GM18507 (cell line): ENCODE results near the gene PTPRM.
"Not testable (repeated sequence)": the region's sequence is repeated elsewhere in the genome, so short reads cannot be mapped to it uniquely, and the experiment has no call there.

Experiments
- DNase-seq: peaks from one replicate; pipeline ENCODE4 v3.0.0; 2011; ENCODE audit warnings: low read depth; ENCODE audit not compliant: insufficient read length; ENCODE audit errors: extremely low spot score
- FAIRE-seq: peaks from 2 replicates; lab custom pipeline; 2011; peaks lifted over from hg19 to GRCh38; lab: Jason Lieb, UNC

The PTPRM gene

DNA sequence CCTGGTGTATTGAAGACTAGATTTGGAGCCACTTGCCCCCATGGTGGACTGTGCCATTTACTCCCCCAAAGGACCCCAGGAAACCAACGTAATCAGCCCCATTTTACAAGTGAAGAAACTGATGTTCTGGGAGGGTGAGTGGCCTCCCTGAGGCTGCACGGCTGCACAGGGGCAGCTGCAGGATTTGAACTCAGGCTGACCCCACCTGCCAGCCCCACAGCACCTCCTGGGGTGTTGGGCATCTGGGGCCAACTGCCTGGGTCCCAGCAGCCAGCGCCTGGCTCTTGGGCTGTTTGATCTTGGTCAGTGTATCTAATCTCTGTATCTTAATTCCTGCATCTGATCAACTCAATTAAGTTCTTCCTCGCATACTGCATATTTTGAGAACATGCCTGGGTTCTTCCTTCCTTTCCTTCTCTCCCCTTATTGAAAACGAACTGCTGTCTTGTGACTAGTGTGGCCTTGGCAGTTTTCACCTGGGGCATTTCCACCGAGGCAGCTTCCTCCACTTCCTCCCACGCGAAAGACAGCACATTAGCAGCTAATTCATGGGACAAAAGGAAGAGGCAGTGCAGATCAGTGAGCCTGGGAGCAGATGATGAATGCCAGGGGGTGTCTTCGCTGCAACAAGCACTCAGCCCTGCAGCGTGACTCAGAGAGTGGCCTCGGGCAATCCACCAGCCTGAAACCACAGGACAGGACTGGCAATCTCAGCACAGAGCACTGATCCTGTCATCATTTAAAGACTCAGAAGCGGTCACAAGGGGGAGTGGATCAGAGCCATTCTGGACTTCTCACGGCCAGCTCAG lies 858.0 kb downstream of the PTPRM start:
- no peak for DNase-seq
- FAIRE-seq: no peak

DNA sequence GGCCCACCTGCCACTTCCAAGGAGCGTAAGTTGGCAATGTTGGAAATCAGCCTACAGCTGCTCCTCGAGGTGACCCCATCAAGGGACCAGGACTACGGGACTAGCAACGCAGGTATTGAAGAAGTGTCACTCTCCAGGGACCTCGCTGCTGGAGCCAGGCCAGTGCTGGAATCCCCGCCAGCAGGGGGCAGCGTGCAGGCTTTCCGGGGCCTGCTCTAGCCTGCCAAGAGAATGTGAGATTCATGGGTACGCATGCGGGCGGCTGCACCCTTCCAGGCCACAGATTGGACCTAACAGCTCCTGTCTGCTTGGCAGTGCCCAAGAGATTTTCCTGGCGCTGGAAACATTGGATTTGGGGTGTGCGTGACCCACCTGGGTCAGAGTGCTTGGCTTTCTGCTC lies 859.3 kb downstream of the PTPRM start:
- no peak for FAIRE-seq

DNA sequence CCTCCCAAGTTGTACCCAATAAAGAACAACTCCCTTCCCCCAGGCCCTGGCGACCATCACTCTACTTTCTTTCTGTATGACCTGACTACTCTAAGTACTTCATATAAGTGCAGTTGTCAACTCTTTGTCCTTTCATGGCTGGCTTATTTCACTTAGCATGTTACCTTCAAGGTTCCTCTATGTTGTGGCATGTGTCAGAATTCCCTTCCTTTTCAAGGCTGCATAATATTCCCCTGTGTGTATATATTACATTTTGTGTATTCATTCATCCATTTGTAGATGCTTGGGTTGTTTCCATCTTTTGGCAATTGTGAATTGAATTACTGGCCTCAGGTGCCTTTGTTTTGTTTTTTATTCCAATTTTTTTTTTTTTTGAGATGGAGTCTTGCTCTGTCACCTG lies 860.2 kb downstream of the PTPRM start:
- FAIRE-seq: no peak
- no peak for DNase-seq

More for the DNA sequence above, 859.3 kb downstream of the PTPRM start:
- no peak for DNase-seq

DNA sequence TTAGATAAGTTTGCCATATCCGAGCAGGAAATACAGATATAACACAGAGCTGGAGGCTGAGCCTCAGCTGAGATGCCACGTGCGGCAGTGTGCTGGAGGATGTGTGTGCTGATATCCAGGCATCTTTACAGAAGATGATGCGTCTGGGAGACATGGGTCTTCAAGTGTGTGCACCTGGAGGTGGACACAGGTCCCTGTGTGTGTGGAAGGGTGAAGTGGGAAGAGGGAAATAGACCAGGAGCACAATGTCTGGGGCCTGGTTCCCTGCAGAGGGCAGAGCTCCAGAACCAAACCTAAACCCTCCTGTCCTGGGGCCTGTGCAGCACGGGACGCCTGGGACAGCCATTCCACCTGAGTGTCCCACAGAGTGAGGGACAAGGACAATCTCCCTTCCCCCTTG lies 861.8 kb downstream of the PTPRM start:
- FAIRE-seq: no peak
- no peak for DNase-seq

DNA sequence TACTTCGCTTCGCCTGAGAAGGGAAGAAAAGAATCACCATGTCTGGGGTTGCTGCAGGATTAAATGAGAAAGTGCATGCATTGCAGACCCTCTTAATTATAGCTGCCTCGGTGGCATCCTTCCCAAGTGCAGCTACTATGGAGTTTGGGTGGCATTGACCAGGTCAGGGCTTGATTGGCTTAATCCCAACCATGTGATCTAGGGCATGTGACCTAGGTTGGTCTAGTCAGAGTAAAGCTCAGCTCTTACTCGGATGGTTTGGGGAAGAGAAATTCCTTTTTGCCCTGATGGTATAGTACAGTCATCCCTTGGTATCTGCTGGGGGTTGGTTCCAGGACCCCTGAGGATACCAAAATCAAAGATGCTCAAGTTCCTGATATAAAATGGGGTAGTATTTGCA lies 863.9 kb downstream of the PTPRM start:
- no peak for FAIRE-seq
- DNase-seq: no peak

DNA sequence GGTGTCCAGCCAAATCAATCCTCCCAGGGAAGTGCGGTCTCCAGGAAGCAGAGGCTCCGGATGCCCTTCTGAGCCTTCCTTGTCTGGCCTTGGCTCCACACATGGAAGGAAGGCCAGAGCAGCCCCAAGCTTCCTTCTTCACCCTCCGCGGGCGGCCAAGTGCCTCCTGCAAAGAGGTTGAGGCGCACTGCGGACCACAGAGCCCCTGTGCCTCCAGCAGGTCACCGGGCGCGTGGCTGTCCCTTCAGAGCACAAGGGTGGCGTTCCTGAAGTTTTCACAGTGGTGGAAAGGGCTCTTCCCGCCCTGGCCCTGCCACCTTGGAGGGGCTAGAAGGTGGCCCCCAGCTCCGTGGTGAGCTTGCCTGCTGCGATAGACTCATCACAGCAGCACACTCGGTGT lies 866.2 kb downstream of the PTPRM start:
- no peak for DNase-seq
- FAIRE-seq: no peak

DNA sequence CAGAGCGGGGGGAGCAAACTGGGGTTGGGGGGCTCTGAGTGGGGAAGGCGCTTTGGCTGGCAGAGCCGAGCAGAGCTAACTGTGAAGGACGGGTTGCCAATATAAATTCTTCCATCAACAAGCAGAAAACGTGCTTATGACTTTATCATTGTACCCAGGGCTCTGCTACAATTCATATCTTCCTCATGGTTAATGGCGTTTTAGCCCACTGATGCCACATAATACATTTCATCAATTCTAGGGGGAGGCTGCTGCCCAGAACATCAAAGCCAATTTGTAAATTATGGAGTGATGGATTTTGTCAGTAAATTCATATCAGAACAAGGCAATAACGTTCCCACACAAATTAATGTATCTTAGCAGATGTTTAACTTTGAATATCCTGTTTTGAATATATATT lies 866.7 kb downstream of the PTPRM start:
- FAIRE-seq (no peak), DNase-seq (no peak)

DNA sequence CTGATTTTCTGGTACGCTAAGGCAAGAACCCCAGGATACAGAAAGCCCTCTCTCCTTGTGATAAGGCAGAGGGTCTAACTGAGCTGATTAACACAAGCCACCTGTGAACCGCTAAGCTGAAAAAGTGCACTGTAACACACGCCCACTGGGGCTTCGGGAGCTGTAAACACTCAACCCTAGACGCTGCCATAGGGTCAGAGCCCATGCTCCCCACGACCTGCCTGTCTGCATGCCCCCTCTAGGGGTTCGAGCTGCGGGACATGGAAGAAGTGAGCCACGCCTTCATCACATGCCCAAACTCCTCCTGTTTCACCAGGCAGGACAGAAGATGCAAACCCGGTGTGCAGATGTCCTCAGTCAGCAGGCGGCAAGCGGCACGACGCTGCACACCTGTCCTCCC lies 868.3 kb downstream of the PTPRM start:
- FAIRE-seq (no peak), DNase-seq (no peak)

DNA sequence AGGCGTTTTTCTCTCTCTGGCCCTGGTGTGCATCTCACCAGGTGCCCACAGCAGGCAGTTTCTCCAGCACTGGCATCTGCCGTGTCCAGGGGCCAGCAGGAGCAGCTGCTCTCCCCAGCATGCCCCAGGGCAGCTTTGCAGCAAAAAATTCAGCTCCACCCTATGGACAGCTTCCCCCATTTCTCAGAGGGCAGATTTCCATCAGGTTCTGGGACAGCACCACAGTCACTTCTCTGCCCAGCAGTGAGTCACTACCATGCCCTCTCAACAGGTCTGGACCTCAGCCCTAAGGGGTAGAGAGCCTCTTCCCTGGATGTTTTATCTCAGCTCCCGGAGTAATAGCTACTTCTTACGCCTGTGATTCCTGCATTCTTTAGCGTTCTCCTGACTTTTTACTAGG lies 871.9 kb downstream of the PTPRM start:
- FAIRE-seq (no peak), DNase-seq (no peak)

DNA sequence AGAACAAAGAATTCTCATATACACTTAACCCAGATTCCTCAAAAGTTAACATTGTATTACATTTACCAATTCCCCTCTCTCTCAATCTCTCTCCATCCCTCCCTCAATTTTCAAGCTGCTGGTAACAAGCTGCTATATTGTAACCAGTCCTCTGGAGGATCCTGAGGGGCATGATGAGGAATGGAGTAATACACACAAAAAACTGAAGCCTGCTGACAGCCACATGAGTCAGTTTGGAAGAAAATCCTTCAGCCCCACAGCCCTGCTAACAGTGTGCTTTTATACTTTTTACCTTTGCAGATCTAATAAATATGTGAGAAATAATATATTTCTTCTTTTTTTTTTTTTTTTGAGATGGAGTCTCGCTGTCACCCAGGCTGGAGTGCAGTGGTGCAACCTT lies 876.4 kb downstream of the PTPRM start:
- FAIRE-seq (no peak), DNase-seq (no peak)

DNA sequence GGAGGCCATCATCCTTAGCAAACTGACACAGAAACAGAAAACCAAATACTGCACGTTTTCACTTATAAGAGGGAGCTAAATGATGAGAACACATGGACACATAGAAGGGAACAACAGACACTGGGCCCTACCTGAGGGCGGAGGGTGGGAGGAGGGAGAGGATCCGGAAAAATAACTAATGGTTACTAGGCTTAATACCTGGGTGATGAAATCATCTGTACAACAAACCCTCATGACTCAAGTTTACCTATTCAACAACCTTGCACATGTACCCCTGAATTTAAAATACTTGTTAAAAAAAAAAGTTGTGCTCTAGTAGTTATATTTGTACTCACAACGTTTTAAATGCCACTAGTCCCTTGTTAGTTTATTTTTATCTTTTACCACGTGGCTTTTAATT lies 879.8 kb downstream of the PTPRM start:
- FAIRE-seq, DNase-seq: not testable (repeated sequence)

DNA sequence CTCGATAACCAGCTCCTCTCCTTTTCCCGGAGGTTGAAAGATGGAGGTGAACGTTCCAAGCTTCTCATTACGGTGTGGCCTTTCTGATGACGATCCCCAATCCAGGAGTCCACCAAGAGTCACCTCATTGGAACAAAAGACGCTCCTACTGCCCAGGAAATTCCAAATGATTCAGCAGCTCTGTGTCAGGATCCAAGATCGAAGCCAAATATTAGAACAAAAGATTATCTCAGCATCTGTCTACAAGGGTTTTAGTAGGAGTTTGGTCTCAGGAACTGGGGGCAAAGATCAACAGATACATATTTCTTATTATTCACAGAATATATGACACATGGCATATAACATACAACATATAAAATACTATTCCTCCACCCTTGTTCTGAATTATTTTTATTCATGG lies 881.0 kb downstream of the PTPRM start:
- no peak for FAIRE-seq
- DNase-seq: no peak

DNA sequence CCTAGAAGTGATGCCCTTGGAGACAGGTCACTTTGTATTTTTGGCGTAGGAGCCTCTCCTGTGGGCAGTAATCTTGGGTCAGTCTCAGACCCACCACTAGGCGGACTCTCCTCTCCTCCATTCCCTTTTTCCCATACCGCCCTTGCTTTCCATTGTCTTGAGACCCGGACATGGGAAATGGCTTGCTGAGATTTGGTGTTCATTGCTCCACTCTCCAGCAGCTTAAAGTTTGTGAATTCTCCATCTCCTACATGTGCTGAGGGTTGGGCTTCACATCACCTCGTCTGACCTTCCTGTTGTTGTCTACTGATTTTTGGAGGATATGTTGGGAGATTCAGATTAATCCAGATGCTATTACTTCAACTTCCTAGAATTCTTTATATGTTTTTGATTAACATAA lies 882.9 kb downstream of the PTPRM start:
- DNase-seq (no peak), FAIRE-seq (no peak)

DNA sequence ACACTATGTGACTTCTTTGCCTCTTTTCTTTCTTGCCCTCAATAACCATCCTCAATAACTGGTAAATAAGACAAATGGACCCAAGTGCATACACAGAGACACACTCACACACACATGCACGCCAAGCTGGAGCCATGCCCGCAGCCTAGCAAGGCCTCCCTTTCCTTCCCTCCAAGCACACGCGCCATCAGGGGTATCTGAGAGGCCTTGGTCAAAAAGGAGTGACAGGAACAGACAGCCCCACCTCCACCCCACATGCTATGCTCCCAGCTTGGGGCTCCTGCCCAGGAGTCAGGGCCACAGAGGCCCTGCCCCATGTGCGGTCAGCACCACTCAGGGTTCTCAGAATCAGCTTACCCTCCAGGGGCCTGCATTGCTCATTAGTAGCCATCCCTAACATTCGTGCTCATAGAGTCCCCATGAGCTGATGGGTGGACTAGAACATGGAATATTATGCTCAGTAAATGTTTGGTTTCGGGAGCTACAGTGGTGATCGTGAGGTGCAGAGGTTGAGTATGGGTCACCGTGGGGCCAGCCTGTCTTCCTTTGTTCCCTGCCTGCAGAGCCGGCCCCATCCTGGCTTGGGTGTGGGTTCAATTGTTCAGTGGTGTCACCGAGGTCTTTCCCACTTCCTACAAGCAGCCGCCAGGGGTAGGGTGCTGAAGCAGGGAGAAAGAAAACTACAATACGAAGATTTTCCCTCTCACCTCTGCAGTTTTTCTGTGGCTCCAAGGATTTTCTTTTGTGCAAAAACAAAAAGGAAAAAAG lies 884.0 kb downstream of the PTPRM start:
- no peak for DNase-seq
- no peak for FAIRE-seq

DNA sequence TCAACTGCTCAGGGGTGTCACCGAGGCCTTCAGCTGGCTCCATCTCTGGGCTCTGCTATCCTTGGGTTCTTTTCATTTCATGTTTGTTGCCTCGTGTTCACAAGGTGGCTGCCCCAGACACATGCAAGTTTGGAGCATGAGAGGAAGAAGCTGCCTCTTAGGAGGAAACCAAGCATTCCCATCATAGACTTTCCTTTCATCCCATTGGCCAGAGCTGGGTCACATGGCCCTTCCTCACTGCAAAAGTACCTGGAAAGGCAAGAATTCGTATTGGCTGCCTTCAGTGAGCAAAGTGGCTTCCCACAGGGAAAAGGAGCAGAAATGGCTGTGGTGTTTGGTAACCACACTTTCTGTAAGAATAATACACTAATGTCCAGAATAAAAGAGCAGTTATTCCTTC lies 886.4 kb downstream of the PTPRM start:
- FAIRE-seq (no peak), DNase-seq (no peak)

DNA sequence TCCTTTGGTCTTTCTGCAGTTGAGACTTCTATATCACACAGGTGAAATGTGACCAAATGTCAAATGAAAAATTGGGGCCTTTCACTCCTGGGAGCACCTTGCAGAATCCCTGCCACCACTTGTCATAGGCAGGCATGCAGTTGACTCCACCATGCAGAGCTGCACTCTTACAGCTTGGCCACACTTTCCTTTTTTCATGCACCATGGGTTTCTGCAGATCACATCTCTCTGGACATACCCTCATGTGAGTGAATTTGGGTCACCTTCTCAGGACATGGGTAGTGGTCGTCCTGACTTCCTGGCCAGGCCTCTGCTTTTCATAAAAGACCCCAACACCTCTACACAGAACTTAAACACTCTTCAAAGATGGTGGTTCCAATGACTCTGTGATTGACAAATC lies 887.0 kb downstream of the PTPRM start:
- DNase-seq (no peak), FAIRE-seq (no peak)

DNA sequence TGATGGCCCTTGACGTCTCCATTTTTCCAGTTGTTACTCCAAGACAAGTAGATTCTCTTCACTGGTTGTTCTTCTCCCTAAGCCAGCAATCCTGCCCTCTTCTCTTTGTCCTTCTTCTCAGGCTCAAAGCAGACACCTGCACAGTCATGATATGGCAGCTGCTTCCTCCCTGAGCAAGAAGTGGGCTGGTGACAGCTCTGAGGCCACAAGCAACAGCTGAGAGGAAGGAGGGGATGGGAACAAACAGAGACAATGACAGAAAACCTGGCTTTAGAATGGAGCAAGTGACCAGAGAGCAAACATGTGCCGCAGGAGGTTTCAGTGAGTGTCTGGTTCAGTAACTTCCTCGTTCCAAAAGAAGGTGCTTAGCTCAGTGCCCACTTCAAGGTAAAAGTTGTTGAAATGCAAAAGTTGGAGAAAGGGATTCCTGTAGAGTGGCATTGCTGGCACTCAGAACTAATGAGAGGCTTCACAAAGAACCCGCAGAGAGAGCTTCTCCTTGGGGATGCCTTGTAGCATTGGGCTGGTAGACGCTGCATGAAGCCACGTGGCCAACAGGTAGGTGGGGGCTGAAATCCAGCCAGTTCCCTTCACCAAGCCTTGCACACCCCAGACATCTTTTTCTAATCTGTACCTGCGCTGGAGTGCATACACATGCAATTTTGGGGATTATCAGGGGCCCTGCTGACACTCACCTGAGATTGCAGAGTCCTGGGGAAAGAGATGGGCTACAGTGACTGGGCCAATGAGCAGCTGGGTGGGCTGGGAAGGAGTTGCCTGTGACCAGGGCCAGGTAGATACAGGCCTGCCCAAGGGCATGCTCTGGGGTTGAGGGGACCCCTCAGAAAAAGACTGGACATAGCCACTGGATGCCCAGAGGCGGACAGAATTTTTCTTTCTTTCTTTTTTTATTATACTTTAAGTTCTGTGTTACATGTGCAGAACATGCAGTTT lies 888.8 kb downstream of the PTPRM start:
- DNase-seq: no peak

More for the DNA sequence above, 888.8 kb downstream of the PTPRM start:
- no peak for FAIRE-seq
